Activated effector memory CD4-positive, alpha-beta T cell treated with anti-CD3 and anti-CD28 coated beads, Interleukin-2, amount 50 U/mL, for 16 hours (primary cell): ENCODE measurements around the gene RFTN1.

Experiments used
- DNase-seq: peaks from one replicate; pipeline ENCODE4 v3.0.0-alpha.2; 2020

The RFTN1 gene

GRCh38 chr3:16400106-16400931 is 113.2 kb downstream of the RFTN1 start:
- DNase-seq, result no peak

- DNase-seq, result no peak
These were observed 114.0 kb downstream of the RFTN1 start for GRCh38 chr3:16399473-16399872.

DNA sequence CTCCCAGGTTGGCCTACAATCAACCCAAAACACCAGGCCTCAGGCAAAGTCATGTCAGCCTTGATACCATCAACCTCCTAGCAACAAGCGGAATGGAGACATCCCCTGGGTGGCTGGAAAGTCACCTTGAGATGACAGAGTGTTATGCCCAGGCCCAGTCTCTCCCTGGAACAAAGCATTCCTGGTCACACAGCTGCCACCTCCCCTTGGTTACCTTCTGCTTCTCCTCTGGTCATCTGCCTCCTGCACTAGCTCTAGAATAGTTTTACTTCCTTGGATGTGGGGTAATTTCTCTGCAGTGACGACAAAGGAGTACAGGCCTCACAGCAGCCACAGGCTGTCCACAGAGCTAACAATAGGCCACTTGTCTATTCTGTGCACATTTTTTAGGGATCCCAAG is 114.9 kb downstream of the RFTN1 start:
- no peak for DNase-seq

DNA sequence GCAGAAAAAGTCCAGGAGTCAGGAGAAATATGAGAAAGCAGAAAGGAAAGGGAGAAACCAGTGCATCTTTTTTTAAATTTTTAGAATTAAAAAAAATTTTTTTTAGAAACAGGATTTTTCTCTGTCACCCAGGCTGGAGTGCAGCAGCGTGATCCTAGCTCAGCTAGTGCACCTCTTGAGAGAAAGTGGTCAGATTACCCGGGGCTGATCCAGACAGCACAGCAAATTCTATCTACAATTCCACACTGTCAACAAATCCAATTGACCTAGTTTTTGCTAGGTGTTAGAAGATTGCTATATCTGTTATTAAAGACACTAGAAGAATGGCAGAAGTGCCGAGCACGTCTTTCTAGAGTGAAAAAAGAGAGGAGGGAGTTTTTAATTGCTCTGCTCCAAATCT is 117.3 kb downstream of the RFTN1 start:
- no peak for DNase-seq

- DNase-seq, result no peak
These were observed 118.3 kb downstream of the RFTN1 start for GRCh38 chr3:16395212-16395611.

- no peak for DNase-seq
These were observed 118.9 kb downstream of the RFTN1 start for GRCh38 chr3:16394639-16395038.

DNA sequence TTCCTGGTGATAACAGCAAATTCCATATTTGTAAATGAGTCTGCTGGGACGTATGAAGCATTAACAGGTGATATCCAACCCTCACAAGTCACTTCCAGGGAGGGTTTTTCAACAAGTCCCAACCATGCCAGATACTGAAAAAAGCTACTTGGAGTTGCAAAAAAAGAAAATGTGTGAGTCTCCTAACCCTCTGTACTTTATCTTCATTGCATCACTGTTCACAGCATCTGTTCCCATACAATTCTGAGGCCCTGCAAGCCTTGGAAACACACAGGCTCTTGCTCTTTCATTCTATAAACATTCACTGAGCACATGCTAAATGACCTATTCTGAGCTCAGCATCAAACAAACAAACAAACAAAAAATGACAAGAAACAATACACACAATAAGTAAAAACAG is 120.8 kb downstream of the RFTN1 start:
- no peak for DNase-seq

- no peak for DNase-seq
These were observed 121.4 kb downstream of the RFTN1 start for GRCh38 chr3:16392065-16392464.

- no peak for DNase-seq
These were observed 122.9 kb downstream of the RFTN1 start for GRCh38 chr3:16390581-16390980.

GRCh38 chr3:16388850-16389441 is 124.6 kb downstream of the RFTN1 start:
- no peak for DNase-seq

DNA sequence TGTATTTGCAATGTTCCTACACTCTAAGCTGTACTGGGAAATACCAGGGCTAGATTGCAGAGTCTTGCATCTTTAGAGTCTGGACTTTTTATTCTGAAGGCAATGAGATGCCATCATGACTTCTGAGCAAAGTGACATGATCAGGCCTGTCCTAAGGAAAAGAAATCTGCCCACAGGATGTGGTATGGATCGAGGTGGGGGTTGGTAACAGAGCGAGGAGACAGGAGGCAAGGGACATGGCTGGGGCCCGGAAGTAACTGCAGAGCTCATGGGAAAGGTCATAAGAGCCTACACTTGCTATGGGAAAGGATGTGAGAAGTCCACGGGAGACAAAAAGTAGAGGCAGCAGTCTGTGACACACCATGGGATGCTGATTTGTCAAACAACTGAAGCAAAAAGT is 126.9 kb downstream of the RFTN1 start:
- DNase-seq, result no peak

DNA sequence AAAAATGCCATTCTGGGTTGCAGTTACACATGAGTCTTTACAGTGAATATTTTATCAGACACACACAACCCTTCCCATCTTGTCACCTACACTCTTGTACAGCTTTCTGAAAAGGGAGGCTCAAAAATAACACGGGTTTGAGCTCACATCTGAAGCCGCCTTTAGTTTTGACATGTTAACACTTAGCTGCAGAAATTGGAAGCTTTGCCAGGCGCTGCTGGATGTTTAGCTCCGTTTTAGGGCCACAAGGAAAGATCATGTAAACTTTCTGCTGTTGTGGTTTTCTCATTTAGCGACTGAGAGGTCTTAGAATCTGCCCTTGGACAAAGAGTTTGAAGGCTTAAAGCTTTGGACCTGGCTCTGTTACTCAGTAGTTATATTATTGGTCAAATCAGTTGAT is 128.3 kb downstream of the RFTN1 start:
- DNase-seq, result no peak

- no peak for DNase-seq
These were observed 129.6 kb downstream of the RFTN1 start for GRCh38 chr3:16383864-16384263.

DNA sequence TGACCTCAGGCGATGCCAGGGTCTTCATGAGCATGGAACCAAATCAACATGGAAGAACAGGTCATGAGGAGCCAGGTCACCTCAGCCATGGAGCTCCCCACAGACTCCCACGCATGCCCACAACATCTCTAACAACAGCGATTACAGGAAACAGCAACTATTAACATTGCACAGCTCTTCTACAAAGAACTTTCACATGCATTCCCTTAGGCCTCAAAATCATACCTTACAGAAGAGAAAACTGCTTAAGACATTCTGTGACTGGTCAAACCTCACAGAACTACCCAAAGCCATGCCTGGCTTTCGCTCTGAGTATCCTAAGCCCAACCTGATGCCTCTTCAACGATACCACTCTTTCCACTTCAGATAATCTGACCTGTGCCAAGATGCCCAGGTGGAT is 130.7 kb downstream of the RFTN1 start:
- no peak for DNase-seq

DNA sequence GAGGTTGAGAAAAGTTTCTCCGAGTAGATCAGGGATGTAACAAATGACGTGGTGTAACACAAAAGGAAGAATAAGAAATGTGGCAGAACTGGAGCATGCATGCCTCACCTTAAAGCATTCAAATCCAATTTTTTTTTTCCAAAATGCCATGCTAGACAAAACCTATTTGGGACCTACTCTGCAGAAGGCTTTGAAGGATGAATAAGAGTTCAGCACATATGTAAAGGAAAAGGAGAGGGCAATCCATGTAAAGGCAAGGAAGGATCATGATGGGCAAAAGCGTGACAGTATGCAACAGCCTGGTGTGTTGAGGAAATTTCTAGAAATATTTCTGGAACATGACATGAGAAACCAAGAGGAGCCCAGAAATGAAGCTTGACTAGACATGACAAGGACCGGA is 132.1 kb downstream of the RFTN1 start:
- no peak for DNase-seq

GRCh38 chr3:16380421-16380820 is 133.1 kb downstream of the RFTN1 start:
- DNase-seq, result no peak

- no peak for DNase-seq
These were observed 133.7 kb downstream of the RFTN1 start for GRCh38 chr3:16379838-16380237.

DNA sequence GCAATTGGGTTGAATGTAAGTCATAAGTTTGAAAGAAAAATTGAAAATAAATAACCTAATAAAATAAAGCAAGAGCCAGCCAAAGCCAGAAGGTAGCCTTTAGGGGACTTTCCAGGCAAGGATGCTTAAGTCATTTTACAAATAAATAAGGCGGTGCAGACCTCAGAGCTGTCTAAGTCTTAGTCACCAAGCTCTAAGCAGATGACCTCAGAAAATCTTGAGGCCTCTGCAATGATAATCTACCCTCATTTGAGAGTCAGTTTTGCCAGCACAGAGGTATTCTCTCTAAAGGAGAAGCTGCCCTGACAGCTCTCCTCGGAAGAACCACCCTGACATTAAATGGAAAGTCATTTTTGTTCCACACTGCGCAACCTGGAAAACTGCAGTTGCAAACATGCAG is 134.6 kb downstream of the RFTN1 start:
- no peak for DNase-seq

DNA sequence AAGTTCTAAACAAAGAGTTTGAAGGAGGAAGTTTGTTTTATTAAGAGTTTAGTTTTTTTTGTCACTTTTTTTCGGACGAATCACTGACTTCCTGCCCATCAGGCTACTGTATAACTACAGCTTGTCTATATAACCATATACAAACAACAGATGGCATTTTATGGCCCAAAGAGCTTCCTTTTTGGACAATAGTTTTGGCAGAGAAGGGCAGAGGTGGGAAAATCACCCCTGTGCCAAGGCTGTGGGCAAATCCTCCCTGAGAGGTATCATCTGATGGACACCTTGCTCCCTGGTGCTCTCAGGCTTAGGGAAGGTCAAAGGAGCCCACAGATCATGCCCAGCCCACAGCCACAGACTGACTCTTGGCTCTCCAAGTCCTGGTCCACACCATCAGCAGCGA is 135.1 kb downstream of the RFTN1 start:
- DNase-seq, result no peak

GRCh38 chr3:16377847-16378302 is 135.6 kb downstream of the RFTN1 start:
- DNase-seq, result no peak

GRCh38 chr3:16377196-16377595 is 136.3 kb downstream of the RFTN1 start:
- DNase-seq, result no peak

GRCh38 chr3:16375891-16376290 is 137.6 kb downstream of the RFTN1 start:
- DNase-seq, result no peak

DNA sequence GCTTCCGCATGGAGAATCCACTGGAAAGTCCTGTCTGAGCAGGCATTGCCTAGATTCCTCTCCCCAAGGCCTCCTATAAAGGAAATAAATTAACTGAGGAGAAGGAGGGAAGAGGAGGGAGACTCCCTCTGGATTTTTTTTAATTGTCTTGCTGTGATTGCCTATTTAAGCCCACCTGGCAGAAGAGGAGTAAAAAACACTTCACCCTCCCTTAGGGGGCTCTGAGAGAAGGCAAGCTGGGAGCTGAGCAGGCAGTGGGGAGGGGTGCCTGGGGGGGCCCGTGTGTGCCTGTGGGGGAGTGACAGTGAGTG is 138.6 kb downstream of the RFTN1 start:
- no peak for DNase-seq

DNA sequence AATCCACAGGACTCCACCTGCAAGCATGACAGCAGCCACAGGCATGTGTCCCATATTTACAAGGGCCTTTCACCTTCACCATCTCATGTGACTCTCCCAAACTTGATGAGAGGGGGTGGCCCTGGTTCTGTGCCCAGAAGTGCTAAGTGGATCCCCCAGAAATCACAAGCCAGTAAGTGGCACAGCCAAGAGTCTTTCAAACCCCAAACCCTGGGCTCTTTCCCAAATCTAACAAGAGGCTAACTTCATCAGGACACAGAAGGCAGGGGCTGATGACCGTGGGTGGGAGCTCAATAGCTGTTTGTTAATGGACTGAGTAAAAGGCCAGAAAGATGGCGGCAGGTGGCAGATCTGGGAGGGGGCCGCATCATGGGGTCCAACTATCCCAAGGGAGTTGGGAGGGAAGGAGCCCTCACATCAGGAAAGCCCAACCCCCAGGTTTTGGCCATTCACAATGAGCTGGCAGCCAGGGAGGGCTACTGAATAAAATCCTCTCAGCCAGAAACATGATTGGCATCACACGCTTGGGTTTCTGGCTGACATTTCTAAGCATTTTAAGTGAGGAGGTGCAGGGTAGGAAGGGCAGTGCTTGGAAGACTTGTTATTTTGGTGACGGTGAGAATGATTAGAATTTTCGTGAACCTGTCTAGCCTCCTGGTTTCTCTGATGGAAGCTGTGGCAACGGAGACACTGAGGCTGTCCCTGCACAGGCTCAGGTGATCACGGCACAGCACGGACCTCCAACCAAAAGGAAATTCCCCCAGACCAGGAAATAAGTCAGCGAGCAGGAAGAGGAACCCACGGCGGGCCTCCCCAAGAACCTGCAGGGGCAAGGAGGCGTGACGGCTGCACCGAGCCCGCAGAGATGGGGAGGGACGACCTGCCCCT is 139.2 kb downstream of the RFTN1 start:
- DNase-seq, result peak; percentile 72
